K562 (cell line): Measurements from ENCODE around the gene MERTK. TPM values are rescaled to one million over a fixed set of nuclear protein-coding genes. Genes with fewer than 3 reads are reported as not detected.

Source experiments
- CTCFL ChIP-seq: IDR thresholded peaks from 2 replicates; pipeline ENCODE4 v1.6.1; 2011; ENCODE audit warnings: borderline replicate concordance, low read depth, mild to moderate bottlenecking, moderate library complexity, low read length; ENCODE audit not compliant: insufficient read depth, poor library complexity, severe bottlenecking
- ELF4 ChIP-seq: fragments of 450-650 bp; formaldehyde crosslinking; IDR thresholded peaks from 2 replicates; pipeline ENCODE4 v1.4.0; 2022; ENCODE audit warnings: missing genetic modification characterization
- FUS ChIP-seq: fragments of 200-400 bp; formaldehyde crosslinking; optimal IDR thresholded peaks from 2 replicates; pipeline ENCODE3; 2017; ENCODE audit warnings: low read depth, low read length
- MEF2A ChIP-seq: IDR thresholded peaks from 2 replicates; pipeline ENCODE4 v1.6.1; 2011; ENCODE audit warnings: low read depth, mild to moderate bottlenecking, low read length, moderate library complexity; ENCODE audit not compliant: control insufficient read depth
- NR2C1 ChIP-seq, 2 experiments: fragments of 450-650 bp; IDR thresholded peaks; 2 replicates each; pipeline ENCODE4 v1.6.1; 2017; ENCODE audit warnings: mild to moderate bottlenecking in 2 of 2, antibody characterized with exemption in 1 of 2, inconsistent platforms in 1 of 2, missing compliant biosample characterization in 1 of 2, missing genetic modification characterization in 1 of 2
- SIN3A ChIP-seq, 2 experiments: fragments of 150-350 bp in 1 of 2; IDR thresholded peaks; 2 replicates each; pipeline ENCODE4 v1.6.1; 2011 to 2016; ENCODE audit warnings: borderline replicate concordance in 2 of 2, low read depth in 2 of 2, low read length in 2 of 2, mild to moderate bottlenecking in 2 of 2, moderate library complexity in 2 of 2; ENCODE audit not compliant: control insufficient read depth in 1 of 2
- TCF3 ChIP-seq: sonication (generic); formaldehyde crosslinking; IDR thresholded peaks from 2 replicates; pipeline ENCODE4 v1.4.0; 2020; ENCODE audit warnings: mild to moderate bottlenecking, missing genetic modification reagents
- TFAM ChIP-seq: fragments of 250-450 bp; sonication (Bioruptor Pico); conservative IDR thresholded peaks from 2 replicates; pipeline ENCODE4 v1.5.0; 2021; ENCODE audit warnings: mild to moderate bottlenecking, moderate library complexity
- ZFP36 ChIP-seq: fragments of 150-350 bp; IDR thresholded peaks from 2 replicates; pipeline ENCODE4 v1.6.1; 2018; ENCODE audit warnings: low read length, low read depth; ENCODE audit not compliant: partially characterized antibody
- ZFX ChIP-seq: sonication (generic); formaldehyde crosslinking; IDR thresholded peaks from 2 replicates; pipeline ENCODE4 v1.8.0; 2022; ENCODE audit warnings: mild to moderate bottlenecking, missing genetic modification reagents, moderate library complexity
- ZHX1 ChIP-seq: fragments of 150-350 bp; conservative IDR thresholded peaks from 2 replicates; pipeline ENCODE4 v1.6.1; 2014; ENCODE audit warnings: low read length
- ZNF696 ChIP-seq: fragments of 250-450 bp; sonication (Bioruptor Pico); conservative IDR thresholded peaks from 2 replicates; pipeline ENCODE4 v1.4.0; 2020; ENCODE audit warnings: mild to moderate bottlenecking, moderate library complexity
- ZNF764 ChIP-seq: fragments of 250-450 bp; sonication (Bioruptor Pico); IDR thresholded peaks from 2 replicates; pipeline ENCODE4 v1.4.0; 2020; ENCODE audit warnings: low read depth, mild to moderate bottlenecking, moderate library complexity
- ZSCAN29 ChIP-seq: fragments of 450-650 bp; IDR thresholded peaks from 2 replicates; pipeline ENCODE4 v1.6.1; 2017
- polyA plus RNA-seq, 8 experiments: library from polyadenylated mRNA; depleted of rRNA in 4 of 8; stranded (reverse) in 5 of 8; unstranded in 3 of 8; fragments of >200 nt; fragmentation: Nextera tagmentation in 2 of 8; fragmentation: Illumina TruSeq in 1 of 8; extraction: Ambion mirVana in 2 of 8; extraction: Trizol in 1 of 8; gene quantifications; 2 replicates each; pipeline versions ENCODE4 v1.2.1 to v1.2.3, GENCODE V29; 2011 to 2014; ENCODE audit warnings: inconsistent platforms in 1 of 8, missing spikeins in 1 of 8
- total RNA-seq, 7 experiments: library from RNA; depleted of rRNA in 6 of 7; stranded (reverse); fragments of >200 nt in 6 of 7; fragmentation: Illumina TruSeq in 2 of 7; extraction: Trizol in 2 of 7; gene quantifications; 2 replicates each; pipeline versions ENCODE4 v1.2.1 to v1.2.3, GENCODE V29; 2011 to 2021; ENCODE audit warnings: low replicate concordance in 1 of 7
- TF ChIP-seq, protein P1 (sequence below): fragments of 450-650 bp; IDR thresholded peaks from 2 replicates; pipeline ENCODE4 v1.7.1; 2018; ENCODE audit warnings: mild to moderate bottlenecking, low read depth; ENCODE audit not compliant: partially characterized antibody

The MERTK gene
- total and polyA plus RNA-seq, 9 of the 15 experiments (the other 6 are each of a cell fraction or from before 2014, with no cell fraction given) = 0.23 to 1.6 (median 0.74) TPM

DNA sequence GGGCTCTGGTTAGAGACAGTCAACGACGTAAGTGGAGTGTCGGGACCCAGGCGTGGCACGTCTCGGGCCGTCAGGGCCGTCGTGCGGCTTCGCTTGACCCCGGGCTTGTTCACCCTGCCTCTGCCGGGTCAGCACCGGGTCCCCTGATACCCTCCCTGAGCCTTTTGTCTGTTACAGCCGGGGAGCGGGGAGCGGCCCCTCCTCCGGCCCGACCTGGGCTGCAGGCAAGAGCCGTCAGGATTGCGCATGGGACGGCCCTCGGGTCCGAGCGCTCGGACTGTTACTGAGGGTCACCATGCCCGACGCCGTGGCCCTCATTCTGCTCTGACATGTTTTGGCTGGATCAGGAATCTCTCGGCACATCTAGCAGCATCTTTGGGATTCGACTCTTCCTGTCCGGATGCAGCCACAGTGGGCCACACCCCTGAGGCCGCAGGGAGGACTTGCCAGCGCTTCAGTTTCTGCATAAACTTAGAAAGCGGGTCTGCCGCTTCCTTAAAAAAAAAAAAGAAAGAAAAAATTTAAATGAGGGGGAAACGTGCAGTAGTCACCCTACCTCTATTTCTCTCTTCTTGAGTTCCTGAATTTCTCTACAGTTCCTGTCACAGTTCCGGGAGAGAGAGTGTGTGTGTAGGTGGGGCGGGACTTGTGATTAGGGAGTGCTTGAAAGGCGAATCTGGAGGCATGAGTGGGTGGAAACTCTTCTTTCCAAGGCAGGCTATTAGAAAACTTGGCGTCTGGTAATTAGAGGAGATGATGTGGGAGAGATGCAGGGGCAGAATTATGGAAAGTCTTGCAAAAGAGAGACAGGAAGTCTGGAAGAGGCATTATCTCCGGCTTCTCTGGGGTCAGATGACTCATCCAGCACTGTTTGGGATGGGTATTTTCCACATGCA is 157.6 kb downstream of the MERTK start (continued):
- TF ChIP-seq, protein P1, sequence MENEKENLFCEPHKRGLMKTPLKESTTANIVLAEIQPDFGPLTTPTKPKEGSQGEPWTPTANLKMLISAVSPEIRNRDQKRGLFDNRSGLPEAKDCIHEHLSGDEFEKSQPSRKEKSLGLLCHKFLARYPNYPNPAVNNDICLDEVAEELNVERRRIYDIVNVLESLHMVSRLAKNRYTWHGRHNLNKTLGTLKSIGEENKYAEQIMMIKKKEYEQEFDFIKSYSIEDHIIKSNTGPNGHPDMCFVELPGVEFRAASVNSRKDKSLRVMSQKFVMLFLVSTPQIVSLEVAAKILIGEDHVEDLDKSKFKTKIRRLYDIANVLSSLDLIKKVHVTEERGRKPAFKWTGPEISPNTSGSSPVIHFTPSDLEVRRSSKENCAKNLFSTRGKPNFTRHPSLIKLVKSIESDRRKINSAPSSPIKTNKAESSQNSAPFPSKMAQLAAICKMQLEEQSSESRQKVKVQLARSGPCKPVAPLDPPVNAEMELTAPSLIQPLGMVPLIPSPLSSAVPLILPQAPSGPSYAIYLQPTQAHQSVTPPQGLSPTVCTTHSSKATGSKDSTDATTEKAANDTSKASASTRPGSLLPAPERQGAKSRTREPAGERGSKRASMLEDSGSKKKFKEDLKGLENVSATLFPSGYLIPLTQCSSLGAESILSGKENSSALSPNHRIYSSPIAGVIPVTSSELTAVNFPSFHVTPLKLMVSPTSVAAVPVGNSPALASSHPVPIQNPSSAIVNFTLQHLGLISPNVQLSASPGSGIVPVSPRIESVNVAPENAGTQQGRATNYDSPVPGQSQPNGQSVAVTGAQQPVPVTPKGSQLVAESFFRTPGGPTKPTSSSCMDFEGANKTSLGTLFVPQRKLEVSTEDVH = peak; percentile 30
- no peak for TF ChIP-seq TFAM
- TF ChIP-seq ZNF696 (CRISPR knock-in tag) = no peak
- TF ChIP-seq ZSCAN29 = no peak
- TF ChIP-seq SIN3A (IDR thresholded peaks at IDR 0.05; ENCODE audit: borderline replicate concordance in 2 of 2, control insufficient read depth in 1 of 2, low read depth in 2 of 2, low read length in 2 of 2) = no peak; a peak in 1 of 4 replicates
- peak; percentile 53; the same call in 1 of the 2 replicates for TF ChIP-seq NR2C1 (IDR thresholded peaks at IDR 0.05)
- TF ChIP-seq NR2C1 (tag; IDR thresholded peaks at IDR 0.05) = peak; percentile 60; the same call in 1 of the 2 replicates
- no peak for TF ChIP-seq CTCFL
- TF ChIP-seq ZFX (CRISPR knock-in tag) = peak; percentile 29; the same call in 1 of the 2 replicates
- no peak for TF ChIP-seq ZFP36
- TF ChIP-seq ZHX1 = no peak
- no peak for TF ChIP-seq TCF3
- no peak for TF ChIP-seq ZNF764
- TF ChIP-seq FUS = no peak
- TF ChIP-seq ELF4 (CRISPR knock-in tag) = peak; percentile 72; the same call in 1 of the 2 replicates
- TF ChIP-seq MEF2A = no peak
